HG03439 (cell line): Measurements from ENCODE around the gene IL22RA2.

ENCODE experiments used
- ATAC-seq: cut with Tn5 transposase; IDR thresholded peaks from one replicate; pipeline ENCODE4 v1.9.1; 2021; ENCODE audit warnings: mild to moderate bottlenecking, moderate library complexity; ENCODE audit not compliant: unreplicated experiment

IL22RA2 gene

GRCh38 chr6:137197684-137198645, 24.5 kb upstream of the IL22RA2 start:
- no peak for ATAC-seq

GRCh38 chr6:137193256-137194070, 20.0 kb upstream of the IL22RA2 start:
- no peak for ATAC-seq

GRCh38 chr6:137192821-137193220, 19.4 kb upstream of the IL22RA2 start:
- no peak for ATAC-seq

GRCh38 chr6:137191670-137192069, 18.2 kb upstream of the IL22RA2 start:
- no peak for ATAC-seq

GRCh38 chr6:137191236-137191635, 17.8 kb upstream of the IL22RA2 start:
- ATAC-seq: no peak

- ATAC-seq: no peak
Observed at GRCh38 chr6:137190583-137191094, 17.2 kb upstream of the IL22RA2 start.

GRCh38 chr6:137188855-137189254, 15.4 kb upstream of the IL22RA2 start:
- no peak for ATAC-seq

- no peak for ATAC-seq
Observed at GRCh38 chr6:137185290-137185689, 11.8 kb upstream of the IL22RA2 start.

- ATAC-seq: no peak
Observed at GRCh38 chr6:137182654-137183073, 9.2 kb upstream of the IL22RA2 start.

- ATAC-seq: no peak
Observed at GRCh38 chr6:137181891-137182653, 8.6 kb upstream of the IL22RA2 start.

GRCh38 chr6:137177611-137178010, 4.2 kb upstream of the IL22RA2 start:
- no peak for ATAC-seq

GRCh38 chr6:137176729-137177128, 3.3 kb upstream of the IL22RA2 start:
- ATAC-seq: no peak

- no peak for ATAC-seq
Observed at GRCh38 chr6:137175868-137176245, 2.4 kb upstream of the IL22RA2 start.

GRCh38 chr6:137175157-137175867, 1.9 kb upstream of the IL22RA2 start:
- no peak for ATAC-seq

GRCh38 chr6:137172734-137173431, 561 bp downstream of the IL22RA2 start:
- ATAC-seq: no peak

- no peak for ATAC-seq
Observed at GRCh38 chr6:137171824-137172733, 1.4 kb downstream of the IL22RA2 start.

- no peak for ATAC-seq
Observed at GRCh38 chr6:137171053-137171374, 2.4 kb downstream of the IL22RA2 start.

- ATAC-seq: no peak
Observed at GRCh38 chr6:137170266-137171052, 3.0 kb downstream of the IL22RA2 start.
